Measurements from ENCODE around the gene ELL2. TPM values are rescaled to one million over a fixed set of nuclear protein-coding genes. Genes with fewer than 3 reads are reported as not detected.
"Not testable (repeated sequence)": the region's sequence is repeated elsewhere in the genome, so short reads cannot be mapped to it uniquely, and the experiment has no call there.

ELL2 gene
- total RNA-seq, 1 donor from 2014 or later, result 21.0 TPM

GRCh38 chr5:95931079-95931833 lies 30.4 kb downstream of the ELL2 start:
- DNase-seq (ENCODE audit: low read depth, low spot score), result no peak

- DNase-seq (ENCODE audit: low read depth, low spot score), result no peak
Observed at GRCh38 chr5:95930141-95930930, 31.3 kb downstream of the ELL2 start.

- DNase-seq (ENCODE audit: low read depth, low spot score), result no peak
Observed at GRCh38 chr5:95928724-95929253, 32.9 kb downstream of the ELL2 start.

GRCh38 chr5:95927927-95928723 lies 33.5 kb downstream of the ELL2 start:
- DNase-seq (ENCODE audit: low read depth, low spot score), result no peak

- not testable (repeated sequence) for DNase-seq (ENCODE audit: low read depth, low spot score)
Observed at GRCh38 chr5:95927300-95927699, 34.4 kb downstream of the ELL2 start.

- no peak for DNase-seq (ENCODE audit: low read depth, low spot score)
Observed at GRCh38 chr5:95925939-95926338, 35.7 kb downstream of the ELL2 start.

- DNase-seq (ENCODE audit: low read depth, low spot score), result no peak
Observed at GRCh38 chr5:95925378-95925744, 36.3 kb downstream of the ELL2 start.

- no peak for DNase-seq (ENCODE audit: low read depth, low spot score)
Observed at GRCh38 chr5:95924720-95925377, 36.8 kb downstream of the ELL2 start.

GRCh38 chr5:95923918-95924544 lies 37.6 kb downstream of the ELL2 start:
- no peak for DNase-seq (ENCODE audit: low read depth, low spot score)

- DNase-seq (ENCODE audit: low read depth, low spot score), result no peak
Observed at GRCh38 chr5:95922798-95923197, 38.9 kb downstream of the ELL2 start.

- DNase-seq (ENCODE audit: low read depth, low spot score), result no peak
Observed at GRCh38 chr5:95921501-95921900, 40.1 kb downstream of the ELL2 start.

- no peak for DNase-seq (ENCODE audit: low read depth, low spot score)
Observed at GRCh38 chr5:95920822-95921221, 40.8 kb downstream of the ELL2 start.

- DNase-seq (ENCODE audit: low read depth, low spot score), result no peak
Observed at GRCh38 chr5:95919658-95920057, 42.0 kb downstream of the ELL2 start.

GRCh38 chr5:95918421-95919006 lies 43.1 kb downstream of the ELL2 start:
- no peak for DNase-seq (ENCODE audit: low read depth, low spot score)

- no peak for DNase-seq (ENCODE audit: low read depth, low spot score)
Observed at GRCh38 chr5:95917207-95917606, 44.4 kb downstream of the ELL2 start.

GRCh38 chr5:95916687-95917085 lies 45.0 kb downstream of the ELL2 start:
- DNase-seq (ENCODE audit: low read depth, low spot score), result no peak

- DNase-seq (ENCODE audit: low read depth, low spot score), result no peak
Observed at GRCh38 chr5:95915999-95916686, 45.5 kb downstream of the ELL2 start.

- no peak for DNase-seq (ENCODE audit: low read depth, low spot score)
Observed at GRCh38 chr5:95913663-95914062, 48.0 kb downstream of the ELL2 start.

- no peak for DNase-seq (ENCODE audit: low read depth, low spot score)
Observed at GRCh38 chr5:95912029-95912428, 49.6 kb downstream of the ELL2 start.

GRCh38 chr5:95910521-95910920 lies 51.1 kb downstream of the ELL2 start:
- DNase-seq (ENCODE audit: low read depth, low spot score), result no peak

All from pulmonary artery endothelial cell (primary cell).